Activated CD4-positive, alpha-beta memory T cell treated with anti-CD3 and anti-CD28 coated beads, Interleukin-2, amount 10 ng/mL, durations not matched to agents 7 days and 5 days (primary cell): Measurements from ENCODE around the gene NFAM1. TPM values are rescaled to one million over a fixed set of nuclear protein-coding genes. Genes with fewer than 3 reads are reported as not detected.

Experiments used
- CTCF ChIA-PET: fragments of 350-600 bp; sonication (Branson Sonifier 250); formaldehyde crosslinking; loops from one replicate; lab custom pipeline; 2021; ENCODE audit warnings: antibody characterized with exemption, inconsistent platforms; lab: Charles Lee
- POLR2A ChIA-PET: fragments of 350-600 bp; sonication (Branson Sonifier 250); formaldehyde crosslinking; loops from one replicate; lab custom pipeline; 2021; ENCODE audit warnings: antibody characterized with exemption; lab: Charles Lee
- DNase-seq: peaks from one replicate; pipeline ENCODE4 v3.0.0-alpha.2; 2020
- H3K27ac Mint-ChIP-seq: one replicate; pipeline ENCODE4 v1.8.0; 2021; ENCODE audit warnings: mild to moderate bottlenecking, mixed read lengths
- H3K27me3 Mint-ChIP-seq: one replicate; pipeline ENCODE4 v1.8.0; 2021; ENCODE audit warnings: mixed read lengths
- H3K36me3 Mint-ChIP-seq: one replicate; pipeline ENCODE4 v1.8.0; 2021; ENCODE audit warnings: low read depth, mixed read lengths
- H3K4me1 Mint-ChIP-seq: one replicate; pipeline ENCODE4 v1.8.0; 2021; ENCODE audit warnings: mixed read lengths
- H3K4me3 Mint-ChIP-seq: one replicate; pipeline ENCODE4 v1.8.0; 2021; ENCODE audit warnings: mild to moderate bottlenecking, mixed read lengths
- H3K9me3 Mint-ChIP-seq: one replicate; pipeline ENCODE4 v1.8.0; 2021; ENCODE audit warnings: mixed read lengths
- total RNA-seq, 2 experiments: library from RNA; stranded (reverse); gene quantifications; one replicate each; pipeline ENCODE4 v1.2.3, GENCODE V29; 2021

NFAM1 gene
- total RNA-seq, 2 experiments from 2014 or later = 0.05 to 0.63 TPM

DNA sequence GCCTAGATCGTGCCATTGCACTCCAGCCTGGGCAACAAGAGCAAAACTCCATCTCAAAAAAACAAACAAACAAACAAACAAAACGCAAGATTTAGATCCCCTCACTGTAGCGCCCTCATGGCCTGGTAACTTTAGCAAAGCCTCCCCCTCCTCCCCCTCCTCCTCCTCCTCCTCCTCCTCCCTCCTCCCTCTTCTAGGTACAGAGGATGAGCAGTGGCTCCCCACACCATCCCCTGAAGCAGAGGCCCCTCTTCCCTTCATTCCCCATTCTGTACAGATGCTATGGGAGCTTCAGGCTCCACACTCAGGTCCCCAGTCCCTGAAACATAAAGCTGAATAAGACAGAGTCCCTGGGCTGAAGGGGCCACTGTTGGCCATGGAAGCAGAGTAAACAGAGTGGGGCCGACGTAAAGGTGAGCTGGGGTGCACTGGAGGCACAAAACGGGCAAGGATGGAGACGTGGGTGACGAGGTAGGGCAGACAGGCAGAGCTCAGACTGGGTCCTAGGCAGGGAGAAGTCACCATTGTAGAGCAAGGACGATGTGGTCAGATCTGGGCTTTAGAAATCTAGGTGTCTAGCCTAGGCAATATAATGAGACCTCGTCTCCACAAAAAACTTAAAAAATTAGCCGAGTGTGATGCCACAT, 19.4 kb upstream of the NFAM1 start:
- no peak for DNase-seq
- peaks cover 14% of the 10 kb centered on the region for H3K27me3 Mint-ChIP-seq
- H3K4me1 Mint-ChIP-seq = no peaks in the 10 kb centered on the region
- H3K4me3 Mint-ChIP-seq = no peak overlapping the region
- H3K27ac Mint-ChIP-seq = no peak overlapping the region
- no peaks in the 10 kb centered on the region for H3K36me3 Mint-ChIP-seq
- POLR2A ChIA-PET = no interaction called here
- CTCF ChIA-PET = no interaction called here
- no peaks in the 10 kb centered on the region for H3K9me3 Mint-ChIP-seq

DNA sequence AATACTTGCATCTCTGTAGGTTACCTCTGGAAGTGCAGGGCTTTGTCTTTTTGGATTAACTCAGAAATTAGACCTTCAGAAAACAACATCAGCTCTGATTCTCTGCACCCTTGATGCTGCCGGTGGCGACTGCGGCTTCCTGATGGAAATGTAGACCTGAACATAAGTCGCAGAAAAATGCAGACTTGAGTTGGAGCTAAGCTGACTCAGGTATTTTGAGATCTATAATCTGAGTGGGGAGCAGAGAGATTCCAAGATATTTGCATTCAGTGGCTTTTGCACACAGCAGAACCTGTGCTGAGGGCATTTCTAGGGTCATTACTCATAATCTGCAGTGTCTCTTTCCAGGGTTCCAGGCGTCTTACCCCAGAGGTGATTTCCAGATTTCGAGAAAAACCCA, 18.7 kb upstream of the NFAM1 start:
- POLR2A ChIA-PET = no interaction called here

GRCh38 chr22:42446151-42446550, 13.9 kb upstream of the NFAM1 start:
- Mint-ChIP-seq H3K9me3 (no peaks in the 10 kb centered on the region), H3K4me1 (peaks cover 21% of the 10 kb centered on the region), H3K27me3 (peaks cover 5% of the 10 kb centered on the region), H3K4me3 (no peak overlapping the region), H3K36me3 (no peaks in the 10 kb centered on the region), H3K27ac (no peak overlapping the region)
- POLR2A ChIA-PET = no interaction called here
- CTCF ChIA-PET = interaction anchor here (1.4 kb wide), 1 partner anchor 8 kb away, joined by 4 read pairs; no protein-coding TSS in a partner anchor
- DNase-seq = no peak

More for the DNA sequence above, 18.7 kb upstream of the NFAM1 start:
- Mint-ChIP-seq H3K27me3 (peaks cover 8% of the 10 kb centered on the region), H3K4me1 (no peaks in the 10 kb centered on the region), H3K27ac (no peak overlapping the region), H3K36me3 (no peaks in the 10 kb centered on the region), H3K9me3 (no peaks in the 10 kb centered on the region), H3K4me3 (no peak overlapping the region)
- no peak for DNase-seq
- CTCF ChIA-PET = no interaction called here

DNA sequence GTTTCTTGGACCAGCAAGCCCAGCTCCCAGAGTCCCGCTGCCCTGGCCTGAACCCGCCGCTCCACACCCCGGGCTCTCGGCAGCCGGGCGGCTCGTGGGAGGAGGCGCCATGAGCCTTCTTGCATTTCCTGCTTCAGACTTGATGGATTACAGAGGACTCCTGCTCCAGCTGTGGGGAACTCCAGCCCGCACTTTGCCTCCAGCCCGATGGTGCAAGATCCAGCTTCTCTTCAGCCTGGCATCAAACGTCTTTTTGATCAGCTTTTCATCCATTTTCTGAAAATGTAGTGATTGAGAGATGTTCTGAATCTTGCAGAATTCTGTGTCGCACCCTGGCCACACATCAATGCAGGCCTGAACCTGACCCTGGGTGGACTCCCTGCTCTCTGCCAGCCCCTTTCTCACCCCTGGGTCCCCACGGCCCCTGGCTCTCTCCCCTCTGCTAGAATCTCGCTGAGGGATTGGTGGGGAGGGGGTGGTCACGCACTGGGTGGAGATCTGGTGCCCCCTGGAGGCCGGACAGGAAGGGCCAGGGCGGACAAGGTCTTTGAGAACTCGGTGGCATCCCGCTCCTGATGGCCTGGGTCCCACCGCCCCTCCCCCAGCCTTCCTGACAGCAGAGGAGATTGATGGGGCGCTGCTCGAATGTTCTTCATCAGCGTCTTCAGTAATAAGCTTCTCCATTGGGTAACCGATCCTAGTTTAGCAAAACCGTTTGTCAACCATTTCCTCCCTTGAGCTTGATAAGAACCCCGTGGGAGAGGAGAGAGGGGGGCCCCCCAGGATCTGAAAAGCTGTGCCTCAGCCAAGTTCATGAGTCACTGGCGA, 12.1 kb upstream of the NFAM1 start:
- H3K36me3 Mint-ChIP-seq = no peaks in the 10 kb centered on the region
- H3K4me3 Mint-ChIP-seq = peak overlapping the region; percentile 64
- POLR2A ChIA-PET = interaction anchor here (0.6 to 4.1 kb wide), 18 partner anchors 8 to 778 kb away, joined by 3 to 47 read pairs (median 3); partner anchors contain the start of genes CENPM, NAGA, NDUFA6 and POLDIP3
- H3K4me1 Mint-ChIP-seq = peaks cover 31% of the 10 kb centered on the region
- CTCF ChIA-PET = interaction anchor here (0.5 to 2.9 kb wide), 39 partner anchors 9 to 1041 kb away, joined by 3 to 35 read pairs (median 3); partner anchors contain the start of genes CENPM, NAGA, NDUFA6 and NFAM1
- no peaks in the 10 kb centered on the region for H3K9me3 Mint-ChIP-seq
- DNase-seq = peak; percentile 85
- peak overlapping the region; percentile 69 for H3K27ac Mint-ChIP-seq
- peaks cover under 1% of the 10 kb centered on the region for H3K27me3 Mint-ChIP-seq

GRCh38 chr22:42443240-42444076, 11.3 kb upstream of the NFAM1 start:
- H3K27ac Mint-ChIP-seq = peak overlapping the region; percentile 62
- DNase-seq = no peak
- CTCF ChIA-PET = interaction anchor here (0.6 to 2.9 kb wide), 26 partner anchors 8 to 1040 kb away, joined by 3 to 35 read pairs (median 4); partner anchors contain the start of genes CENPM, NDUFA6 and NFAM1

DNA sequence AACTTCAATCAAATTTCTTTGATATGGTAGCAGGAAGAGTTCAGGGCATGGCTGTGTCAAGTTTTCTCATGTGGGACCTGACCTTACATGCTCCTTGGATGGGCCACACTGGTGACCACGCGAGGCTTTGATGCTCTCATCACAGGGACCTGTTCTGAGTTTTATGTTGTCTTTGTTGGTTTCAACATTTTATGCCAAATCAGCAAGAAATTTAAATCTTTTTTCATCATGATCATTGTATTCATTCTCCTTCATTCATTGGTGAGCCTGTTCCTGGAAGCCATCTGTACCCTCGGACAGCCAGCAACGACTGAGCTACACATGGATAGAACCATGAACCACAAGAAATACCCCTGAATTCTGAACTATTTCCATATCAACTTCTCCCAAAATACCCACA, 10.5 kb upstream of the NFAM1 start:
- ChIA-PET POLR2A (interaction anchor here (2.7 to 4.1 kb wide), 2 partner anchors 352 to 363 kb away, joined by 21 to 47 read pairs; partner anchors contain the start of genes NDUFA6 and SMDT1), CTCF (interaction anchor here (2.7 to 2.9 kb wide), 3 partner anchors 31 to 496 kb away, joined by 16 to 35 read pairs (median 16); partner anchors contain the start of genes CENPM and NDUFA6)
- no peaks in the 10 kb centered on the region for H3K9me3 Mint-ChIP-seq
- no peak for DNase-seq
- no peaks in the 10 kb centered on the region for H3K27me3 Mint-ChIP-seq
- no peaks in the 10 kb centered on the region for H3K36me3 Mint-ChIP-seq
- H3K27ac Mint-ChIP-seq = no peak overlapping the region
- H3K4me3 Mint-ChIP-seq = no peak overlapping the region
- H3K4me1 Mint-ChIP-seq = peaks cover 41% of the 10 kb centered on the region

More at GRCh38 chr22:42443240-42444076, 11.3 kb upstream of the NFAM1 start:
- POLR2A ChIA-PET = interaction anchor here (0.6 to 4.1 kb wide), 16 partner anchors 8 to 777 kb away, joined by 3 to 47 read pairs (median 3); partner anchors contain the start of genes CENPM, NAGA, NDUFA6 and POLDIP3
- H3K4me1 Mint-ChIP-seq = peaks cover 35% of the 10 kb centered on the region
- no peaks in the 10 kb centered on the region for H3K9me3 Mint-ChIP-seq
- H3K27me3 Mint-ChIP-seq = no peaks in the 10 kb centered on the region
- no peak overlapping the region for H3K4me3 Mint-ChIP-seq
- no peaks in the 10 kb centered on the region for H3K36me3 Mint-ChIP-seq

- peaks cover 48% of the 10 kb centered on the region for H3K4me1 Mint-ChIP-seq
- POLR2A ChIA-PET = interaction anchor here (4.8 kb wide), 1 partner anchor 350 kb away, joined by 29 read pairs; the partner anchor contains the start of gene NDUFA6
- CTCF ChIA-PET = interaction anchor here (0.6 to 1.0 kb wide), 2 partner anchors 493 to 500 kb away, joined by 3 read pairs; no protein-coding TSS in a partner anchor
- H3K27me3 Mint-ChIP-seq = peaks cover 6% of the 10 kb centered on the region
- no peaks in the 10 kb centered on the region for H3K9me3 Mint-ChIP-seq
- H3K27ac Mint-ChIP-seq = no peak overlapping the region
- DNase-seq = no peak
- no peak overlapping the region for H3K4me3 Mint-ChIP-seq
- no peaks in the 10 kb centered on the region for H3K36me3 Mint-ChIP-seq
Observed at GRCh38 chr22:42440728-42441127, 8.5 kb upstream of the NFAM1 start.

DNA sequence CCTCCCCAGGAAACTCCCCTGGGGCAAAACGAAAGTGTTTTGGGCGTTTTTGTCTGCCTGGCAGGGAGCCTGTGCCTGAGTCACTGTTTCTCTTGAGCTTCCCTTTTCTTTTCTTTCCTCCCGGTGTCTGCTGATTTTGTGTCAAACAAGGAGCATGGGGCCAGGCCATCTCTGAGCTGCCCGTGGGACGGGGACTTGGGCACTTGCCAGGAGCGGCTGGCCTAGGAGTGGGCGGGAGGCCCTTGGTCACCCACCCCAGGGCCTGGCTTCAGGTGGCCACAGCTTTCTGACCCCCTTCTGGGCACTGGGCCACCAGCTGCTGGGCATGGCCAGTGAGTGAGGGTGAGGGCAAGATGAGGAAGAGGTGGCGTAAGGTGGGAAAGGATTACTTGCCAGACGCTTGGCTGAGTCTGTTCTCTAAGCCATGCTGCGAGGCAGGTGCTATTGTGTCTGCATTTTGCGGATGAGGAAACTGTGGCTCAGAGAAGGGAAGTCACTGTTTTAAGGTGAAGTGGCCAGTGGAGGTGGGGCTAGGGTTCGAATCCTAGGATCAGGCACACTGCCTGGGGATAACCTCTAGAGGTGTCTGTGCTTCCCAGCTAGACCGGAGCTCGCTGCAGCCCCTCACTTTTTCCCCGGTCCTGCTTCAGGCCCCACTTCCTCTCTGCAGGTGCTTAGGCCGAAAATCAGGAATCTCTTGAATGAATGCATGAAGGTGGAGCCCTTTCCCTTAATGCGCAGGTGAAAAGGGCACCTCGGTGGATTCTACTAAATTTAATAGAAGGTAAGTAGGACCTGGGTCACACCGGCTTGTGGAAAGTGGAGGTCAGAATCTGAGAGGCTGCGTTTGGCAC, 7.8 kb upstream of the NFAM1 start:
- Mint-ChIP-seq H3K4me1 (peaks cover 47% of the 10 kb centered on the region), H3K36me3 (no peaks in the 10 kb centered on the region), H3K27ac (peak overlapping the region; percentile 15), H3K9me3 (no peaks in the 10 kb centered on the region), H3K27me3 (peaks cover 6% of the 10 kb centered on the region), H3K4me3 (no peak overlapping the region)
- no peak for DNase-seq
- POLR2A ChIA-PET = interaction anchor here (2.5 to 4.8 kb wide), 2 partner anchors 349 to 360 kb away, joined by 6 to 29 read pairs; partner anchors contain the start of genes NDUFA6 and SMDT1
- CTCF ChIA-PET = interaction anchor here (1.0 to 5.4 kb wide), 3 partner anchors 270 to 499 kb away, joined by 3 to 47 read pairs (median 24); partner anchors contain the start of gene NDUFA6

DNA sequence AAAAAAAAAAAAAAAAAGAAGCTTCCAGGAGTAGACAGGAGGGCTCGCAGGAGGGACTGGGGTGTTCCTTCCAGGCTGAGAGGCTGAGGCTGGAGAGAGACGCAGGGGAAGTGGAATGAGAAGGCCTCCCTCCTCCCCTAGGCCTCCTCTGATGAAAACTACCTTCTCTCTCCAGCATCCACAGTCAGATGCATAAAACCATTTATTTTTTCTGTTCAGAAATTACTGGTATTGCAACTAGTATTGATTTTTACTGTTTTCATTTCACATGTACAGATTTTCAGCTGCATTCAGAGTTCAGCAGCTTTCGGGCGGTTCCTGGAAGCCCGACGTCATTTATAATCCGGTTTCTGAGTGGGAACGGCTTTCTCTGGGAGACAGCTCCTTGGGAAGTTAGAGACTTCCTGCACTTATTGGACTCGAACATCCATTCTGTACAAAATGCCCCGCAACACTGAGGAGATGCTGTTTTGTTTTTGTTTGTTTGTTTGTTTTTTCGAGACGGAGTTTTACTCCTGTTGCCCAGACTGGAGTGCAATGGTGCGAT, 6.9 kb upstream of the NFAM1 start:
- peaks cover 38% of the 10 kb centered on the region for H3K4me1 Mint-ChIP-seq
- no peak overlapping the region for H3K4me3 Mint-ChIP-seq
- ChIA-PET POLR2A (interaction anchor here (2.5 to 4.8 kb wide), 2 partner anchors 348 to 359 kb away, joined by 6 to 29 read pairs; partner anchors contain the start of genes NDUFA6 and SMDT1), CTCF (interaction anchor here (1.1 to 5.4 kb wide), 4 partner anchors 269 to 473 kb away, joined by 3 to 47 read pairs (median 16); partner anchors contain the start of gene NDUFA6)
- H3K36me3 Mint-ChIP-seq = no peaks in the 10 kb centered on the region
- H3K9me3 Mint-ChIP-seq = no peaks in the 10 kb centered on the region
- H3K27me3 Mint-ChIP-seq = peaks cover 6% of the 10 kb centered on the region
- H3K27ac Mint-ChIP-seq = peak overlapping the region; percentile 26
- DNase-seq = no peak

DNA sequence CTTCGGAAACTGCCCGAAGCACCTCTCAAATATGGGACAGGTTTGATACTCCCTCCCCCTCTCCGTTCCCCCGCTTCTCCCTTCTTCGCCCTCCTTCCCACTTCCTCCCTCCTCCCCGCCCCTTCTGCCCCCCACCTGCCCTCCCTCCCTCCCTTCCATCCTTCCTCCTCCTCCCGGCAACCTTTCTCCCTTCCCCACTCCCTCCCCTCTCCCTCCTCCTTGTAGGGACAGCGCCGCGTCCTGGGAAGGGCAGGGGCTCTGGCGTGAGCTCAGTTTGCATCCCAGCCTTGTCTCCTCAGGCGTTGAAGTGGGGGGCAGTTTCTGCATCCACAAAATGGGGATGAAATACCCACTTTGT, 6.1 kb upstream of the NFAM1 start:
- Mint-ChIP-seq H3K9me3 (no peaks in the 10 kb centered on the region), H3K27ac (peak overlapping the region; percentile 2), H3K4me3 (peak overlapping the region; percentile 79), H3K4me1 (peaks cover 29% of the 10 kb centered on the region), H3K27me3 (peaks cover 6% of the 10 kb centered on the region), H3K36me3 (no peaks in the 10 kb centered on the region)
- no peak for DNase-seq
- ChIA-PET POLR2A (interaction anchor here (1.0 to 4.8 kb wide), 5 partner anchors 18 to 492 kb away, joined by 3 to 29 read pairs (median 4); partner anchors contain the start of genes CENPM, NDUFA6, POLDIP3 and SMDT1), CTCF (interaction anchor here (0.6 to 5.4 kb wide), 12 partner anchors 8 to 742 kb away, joined by 3 to 47 read pairs (median 4); partner anchors contain the start of gene NDUFA6)
